Activated T-cell treated with anti-CD3 and anti-CD28 coated beads, Interleukin-2, amount 50 U/mL, for 1 hour (primary cell): ENCODE results near the gene PIM3.

Source experiments
- DNase-seq: peaks from one replicate; pipeline ENCODE4 v3.0.0-alpha.2; 2020

Gene PIM3

GRCh38 chr22:49992921-49993648, 32.5 kb downstream of the PIM3 start:
- DNase-seq: peak; percentile 74

- no peak for DNase-seq
Measured at GRCh38 chr22:49993649-49994360, 33.2 kb downstream of the PIM3 start.

- DNase-seq: no peak
Measured at GRCh38 chr22:49994361-49995040, 33.9 kb downstream of the PIM3 start.

- no peak for DNase-seq
Measured at GRCh38 chr22:49995041-49995360, 34.4 kb downstream of the PIM3 start.

- DNase-seq: no peak
Measured at GRCh38 chr22:49995361-49996118, 35.0 kb downstream of the PIM3 start.

GRCh38 chr22:49996119-49996517, 35.5 kb downstream of the PIM3 start:
- DNase-seq: no peak

GRCh38 chr22:49996518-49997250, 36.1 kb downstream of the PIM3 start:
- no peak for DNase-seq

- no peak for DNase-seq
Measured at GRCh38 chr22:49997251-49997599, 36.7 kb downstream of the PIM3 start.

- DNase-seq: no peak
Measured at GRCh38 chr22:49997932-49998717, 37.6 kb downstream of the PIM3 start.

- DNase-seq: no peak
Measured at GRCh38 chr22:49998718-49999062, 38.1 kb downstream of the PIM3 start.

- DNase-seq: peak; percentile 38
Measured at GRCh38 chr22:49999063-49999945, 38.7 kb downstream of the PIM3 start.

- no peak for DNase-seq
Measured at GRCh38 chr22:49999946-50000586, 39.5 kb downstream of the PIM3 start.

GRCh38 chr22:50000587-50001387, 40.2 kb downstream of the PIM3 start:
- no peak for DNase-seq

- DNase-seq: no peak
Measured at GRCh38 chr22:50001388-50002231, 41.0 kb downstream of the PIM3 start.

GRCh38 chr22:50002791-50003190, 42.2 kb downstream of the PIM3 start:
- DNase-seq: no peak

GRCh38 chr22:50004918-50005317, 44.3 kb downstream of the PIM3 start:
- DNase-seq: no peak

- DNase-seq: no peak
Measured at GRCh38 chr22:50007057-50007511, 46.5 kb downstream of the PIM3 start.
